HCT116 (cell line): Measurements from ENCODE around the gene POLR2A. TPM values are rescaled to one million over a fixed set of nuclear protein-coding genes. Genes with fewer than 3 reads are reported as not detected.

Experiments
- ATAC-seq: fragments of 200-7000 bp; cut with Tn5 transposase; 2 replicates; pipeline ENCODE4 v1.9.1; 2020; ENCODE audit warnings: mild to moderate bottlenecking, moderate library complexity
- BruUV-seq: library from RNA; stranded (reverse); fragments of 400-500 nt; replicated peaks from 2 replicates; lab custom pipeline; 2021; lab: Mats Ljungman, UMichigan
- CTCF ChIA-PET: fragments of 300-600 bp; sonication (Branson Sonifier 250); formaldehyde crosslinking; loops from one replicate; lab custom pipeline; 2021; ENCODE audit warnings: antibody characterized with exemption; lab: Charles Lee
- POLR2A ChIA-PET: fragments of 300-600, 350-600 bp; sonication (Branson Sonifier 250); formaldehyde crosslinking; loops from one replicate; lab custom pipeline; 2021; ENCODE audit warnings: antibody characterized with exemption; lab: Charles Lee
- RAD21 ChIA-PET, 2 experiments: fragments of 300-600 bp; sonication (Branson Sonifier 250); formaldehyde crosslinking; loops; one replicate each; lab custom pipeline; 2023; ENCODE audit warnings: low total read pairs in 2 of 2; ENCODE audit not compliant: uncharacterized antibody in 2 of 2, unreplicated experiment in 2 of 2, low non-redundant PET in 1 of 2; lab: Charles Lee
- DNase-seq: peaks from one replicate; pipeline ENCODE4 v3.0.0-alpha.2; 2010; ENCODE audit warnings: low read depth, low spot score
- H2AFZ ChIP-seq: fragments of 200-600 bp; shearing (Covaris generic), sonication (generic); 2 replicates; pipeline ENCODE4 v1.6.1; 2017; ENCODE audit warnings: low read depth, mixed run types, mixed read lengths, antibody characterized with exemption, low read length; ENCODE audit not compliant: poor library complexity, severe bottlenecking
- H3K27ac ChIP-seq: 2 replicates; pipeline ENCODE4 v1.5.1; 2012; ENCODE audit warnings: low read depth, low read length
- H3K27me3 ChIP-seq: fragments of 200-600 bp; sonication (generic); 2 replicates; pipeline ENCODE4 v1.6.1; 2016; ENCODE audit warnings: mixed run types, low read length, mixed read lengths; ENCODE audit not compliant: insufficient read depth
- H3K36me3 ChIP-seq, 2 experiments: fragments of 200-500 bp in 1 of 2; fragments of 200-600 bp in 1 of 2; sonication (Bioruptor generic) in 1 of 2; sonication (generic) in 1 of 2; 2 replicates each; pipeline versions ENCODE4 v1.5.1 to v1.6.1; 2014 to 2016; ENCODE audit warnings: low read length in 2 of 2, inconsistent platforms in 1 of 2, mixed read lengths in 1 of 2, mixed run types in 1 of 2; ENCODE audit not compliant: insufficient read depth in 2 of 2, control insufficient read depth in 1 of 2
- H3K4me1 ChIP-seq, 2 experiments: fragments of 200-600 bp in 1 of 2; sonication (generic) in 1 of 2; 2 replicates each; pipeline versions ENCODE4 v1.5.1 to v1.6.1; 2012 to 2017; ENCODE audit warnings: low read length in 2 of 2, inconsistent platforms in 1 of 2, mild to moderate bottlenecking in 1 of 2, mixed read lengths in 1 of 2, mixed run types in 1 of 2, moderate library complexity in 1 of 2; ENCODE audit not compliant: insufficient read depth in 2 of 2, control insufficient read depth in 1 of 2
- H3K4me2 ChIP-seq: fragments of 200-600 bp; sonication (generic); 2 replicates; pipeline ENCODE4 v1.6.1; 2017; ENCODE audit warnings: mixed run types, low read length, mixed read lengths
- H3K4me3 ChIP-seq, 2 experiments: fragments of 200-600 bp in 1 of 2; sonication (generic) in 1 of 2; replicated peaks in 1 of 2; 2 replicates each; pipeline ENCODE4 v1.5.1; 2011 to 2016; ENCODE audit warnings: low read length in 2 of 2, control low read depth in 1 of 2, low read depth in 1 of 2, mild to moderate bottlenecking in 1 of 2, mixed read lengths in 1 of 2, mixed run types in 1 of 2
- H3K79me2 ChIP-seq: fragments of 200-600 bp; sonication (generic); 2 replicates; pipeline ENCODE4 v1.6.1; 2017; ENCODE audit warnings: mild to moderate bottlenecking, mixed run types, low read length, moderate library complexity, mixed read lengths; ENCODE audit not compliant: insufficient read depth
- H3K9ac ChIP-seq: fragments of 200-600 bp; sonication (generic); 2 replicates; pipeline ENCODE4 v1.6.1; 2016; ENCODE audit warnings: low read length, mixed read lengths
- H3K9me2 ChIP-seq: fragments of 200-600 bp; sonication (generic), shearing (Covaris generic); 2 replicates; pipeline ENCODE4 v1.6.1; 2017; ENCODE audit warnings: mixed run types, mild to moderate bottlenecking, moderate library complexity; ENCODE audit not compliant: insufficient read depth
- H3K9me3 ChIP-seq, 2 experiments: fragments of 200-500 bp in 1 of 2; fragments of 200-600 bp in 1 of 2; sonication (Bioruptor generic) in 1 of 2; sonication (generic) in 1 of 2; 2 replicates each; pipeline ENCODE4 v1.6.1; 2014 to 2017; ENCODE audit warnings: low read length in 2 of 2, mixed read lengths in 2 of 2, inconsistent platforms in 1 of 2, low read depth in 1 of 2, mild to moderate bottlenecking in 1 of 2, mixed run types in 1 of 2, moderate library complexity in 1 of 2; ENCODE audit not compliant: control insufficient read depth in 1 of 2, insufficient read depth in 1 of 2
- H4K20me1 ChIP-seq: fragments of 200-600 bp; sonication (generic), shearing (Covaris generic); 2 replicates; pipeline ENCODE4 v1.6.1; 2017; ENCODE audit warnings: mixed run types, mild to moderate bottlenecking, moderate library complexity; ENCODE audit not compliant: insufficient read depth
- CBX3 ChIP-seq: IDR thresholded peaks from 2 replicates; pipeline ENCODE4 v1.6.1; 2012; ENCODE audit warnings: low read depth
- EGR1 ChIP-seq: IDR thresholded peaks from 2 replicates; pipeline ENCODE4 v1.6.1; 2012; ENCODE audit warnings: low read depth
- EZH2 ChIP-seq: fragments of 200-600 bp; sonication (generic); IDR thresholded peaks from 2 replicates; pipeline ENCODE4 v1.6.1; 2017; ENCODE audit warnings: antibody characterized with exemption, mixed run types
- EZH2phosphoT487 ChIP-seq: fragments of 200-600 bp; IDR thresholded peaks from 2 replicates; pipeline ENCODE4 v1.6.1; 2018; ENCODE audit warnings: antibody characterized with exemption, borderline replicate concordance
- FOSL1 ChIP-seq: IDR thresholded peaks from 2 replicates; pipeline ENCODE4 v1.6.1; 2012; ENCODE audit warnings: low read depth
- POLR2A ChIP-seq: IDR thresholded peaks from 2 replicates; pipeline ENCODE4 v1.7.0; 2011; ENCODE audit warnings: borderline replicate concordance; ENCODE audit not compliant: insufficient read depth, insufficient read length; ENCODE audit errors: extremely low read depth
- RAD21 ChIP-seq: IDR thresholded peaks from 2 replicates; pipeline ENCODE4 v1.6.1; 2012; ENCODE audit warnings: low read depth, mild to moderate bottlenecking
- SIN3A ChIP-seq: IDR thresholded peaks from 2 replicates; pipeline ENCODE4 v1.6.1; 2012; ENCODE audit warnings: low read depth
- YY1 ChIP-seq: IDR thresholded peaks from 2 replicates; pipeline ENCODE4 v1.6.1; 2011; ENCODE audit warnings: low read length, low read depth, moderate library complexity, mild to moderate bottlenecking; ENCODE audit not compliant: insufficient replicate concordance; ENCODE audit errors: extremely low read depth
- intact Hi-C: fragments of 100-400 bp; cut with micrococcal nuclease; formaldehyde crosslinking; loops from 2 replicates; pipeline ENCODE4 v1.10.0; 2022
- total RNA-seq: library from RNA; stranded (reverse); gene quantifications from one replicate; pipeline ENCODE4 v1.2.1, GENCODE V29; 2021; ENCODE audit not compliant: unreplicated experiment
- TF ChIP-seq, protein P1 (sequence below): IDR thresholded peaks from 2 replicates; pipeline ENCODE4 v1.6.1; 2012
- TF ChIP-seq, protein P2 (sequence below), 3 experiments: fragments of 200-600 bp in 1 of 3; sonication (generic) in 1 of 3; IDR thresholded peaks in 2 of 3; conservative IDR thresholded peaks in 1 of 3; 2 replicates each; pipeline ENCODE4 v1.5.1; 2012 to 2017; ENCODE audit warnings: low read depth in 2 of 3, low read length in 2 of 3, antibody characterized with exemption in 1 of 3, borderline replicate concordance in 1 of 3, control low read depth in 1 of 3, mild to moderate bottlenecking in 1 of 3, mixed read lengths in 1 of 3, mixed run types in 1 of 3, moderate library complexity in 1 of 3; ENCODE audit not compliant: insufficient read depth in 1 of 3

POLR2A gene
- total RNA-seq, 1 experiment from 2014 or later = 205 TPM

DNA sequence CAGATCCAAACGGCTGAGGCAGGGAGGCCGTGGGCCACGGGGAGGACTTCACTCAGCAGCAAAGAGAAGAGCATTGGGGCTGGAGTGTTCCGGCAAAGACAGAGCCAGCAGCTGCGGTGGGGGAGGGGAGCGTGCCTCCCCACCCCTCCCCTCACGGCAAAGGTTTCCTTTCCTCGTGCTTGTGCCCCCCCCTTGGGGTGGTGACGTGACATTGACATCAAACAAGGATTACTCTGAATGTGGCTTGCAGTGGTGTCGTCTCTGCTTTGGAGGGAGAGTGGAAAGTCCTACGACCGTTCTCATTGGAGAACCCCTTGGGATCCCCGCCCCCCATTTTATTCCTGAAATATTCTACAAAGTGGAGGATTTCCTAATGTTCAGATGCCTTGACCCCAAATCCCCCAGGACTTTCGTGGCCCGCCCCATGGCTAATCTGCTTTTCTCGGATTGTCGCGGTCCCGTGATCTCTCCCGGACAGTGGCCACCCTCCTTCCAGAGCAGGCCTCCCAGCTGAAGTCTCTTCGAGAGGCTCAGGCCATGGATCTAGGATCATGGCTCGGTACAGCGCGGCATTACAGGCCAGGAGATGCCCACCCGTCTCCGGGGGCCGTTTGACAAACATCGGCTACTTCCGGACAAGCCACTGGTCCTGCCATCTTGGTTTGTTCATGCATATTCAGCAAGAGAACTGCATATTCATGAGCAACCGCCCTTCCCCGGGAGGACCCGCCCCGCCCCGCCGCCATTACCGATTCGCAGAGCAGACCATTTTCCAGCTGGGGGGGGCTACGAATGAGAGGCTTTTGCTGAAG, 705 bp upstream of the POLR2A start:
- peak overlapping the region; percentile 95 to 100 for H3K4me3 ChIP-seq
- peak overlapping the region; percentile 100 for H3K9ac ChIP-seq
- CTCF ChIA-PET = no interaction called here
- no peaks in the 10 kb centered on the region for H3K9me3 ChIP-seq
- intact Hi-C loops = loop anchor here (2.0 to 10.0 kb wide), 4 partner anchors 39 to 133 kb away; partner anchors contain the start of genes CHRNB1 and SENP3
- H3K36me3 ChIP-seq = peaks cover 2 to 19% of the 10 kb centered on the region in 2 experiments; a peak in 2 of 4 replicates
- peak; percentile 68 for ATAC-seq
- POLR2A ChIA-PET = interaction anchor here (0.8 to 2.3 kb wide), 7 partner anchors 8 to 144 kb away, joined by 3 to 11 read pairs (median 5); partner anchors contain the start of genes SAT2, TMEM102 and TMEM256
- peaks cover 13 to 56% of the 10 kb centered on the region in 2 experiments; a peak in 3 of 4 replicates for H3K4me1 ChIP-seq
- H4K20me1 ChIP-seq = peaks cover 24% of the 10 kb centered on the region; the same call in 1 of the 2 replicates
- peak overlapping the region; percentile 74 for H2AFZ ChIP-seq
- H3K9me2 ChIP-seq = no peaks in the 10 kb centered on the region
- H3K27me3 ChIP-seq = no peaks in the 10 kb centered on the region
- no peak for TF ChIP-seq EZH2
- TF ChIP-seq YY1 = peak; percentile 90
- peak; percentile 19 for TF ChIP-seq POLR2A
- TF ChIP-seq FOSL1 = no peak
- TF ChIP-seq EZH2phosphoT487 = no peak
- TF ChIP-seq, all 23 proteins: peak for 2
- DNase-seq = peak; percentile 79
- Histone ChIP-seq H3K27ac (peak overlapping the region; percentile 87), H3K4me2 (peak overlapping the region; percentile 100), H3K79me2 (peaks cover 43% of the 10 kb centered on the region)
- RAD21 ChIA-PET = no interaction called here
- BruUV-seq = TSS peak; percentile 91

DNA sequence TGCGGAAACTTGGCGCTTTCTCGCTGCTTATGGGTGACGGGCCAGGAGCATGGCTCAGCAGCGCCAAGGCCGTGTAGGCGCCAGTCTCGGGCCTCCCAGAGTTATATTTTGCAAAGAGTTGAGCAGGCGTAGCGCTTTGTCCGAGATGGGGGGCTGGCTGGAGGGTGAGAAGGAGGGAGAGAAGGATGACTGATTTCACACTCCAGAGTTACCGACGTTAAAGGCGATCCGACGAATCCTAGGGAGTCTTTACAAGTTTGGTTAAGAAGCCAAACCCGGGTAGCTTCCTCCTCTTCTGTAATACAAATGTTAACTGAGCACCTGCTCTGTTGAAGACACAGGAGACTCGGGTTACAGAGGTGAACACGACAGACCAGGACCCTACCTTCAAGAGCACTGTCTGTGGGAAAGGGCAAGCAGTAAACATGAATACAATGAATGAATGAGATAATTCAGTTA, 782 bp downstream of the POLR2A start:
- intact Hi-C loops = loop anchor here (2.0 to 10.0 kb wide), 4 partner anchors 40 to 134 kb away; partner anchors contain the start of genes CHRNB1 and SENP3
- CTCF ChIA-PET = interaction anchor here (1.6 kb wide), 1 partner anchor 75 kb away, joined by 3 read pairs; no protein-coding TSS in a partner anchor

More for the DNA sequence above, 782 bp downstream of the POLR2A start:
- H3K4me2 ChIP-seq = peak overlapping the region; percentile 100
- no peaks in the 10 kb centered on the region for H3K9me3 ChIP-seq
- no peaks in the 10 kb centered on the region for H3K27me3 ChIP-seq
- peaks cover 36% of the 10 kb centered on the region; the same call in 1 of the 2 replicates for H4K20me1 ChIP-seq
- TF ChIP-seq SIN3A (no peak), CBX3 (0 out of 2 replicates have a peak, but pooled peaks have one; percentile 17), YY1 (no peak), RAD21 (no peak), EGR1 (no peak)
- TF ChIP-seq, protein P1, sequence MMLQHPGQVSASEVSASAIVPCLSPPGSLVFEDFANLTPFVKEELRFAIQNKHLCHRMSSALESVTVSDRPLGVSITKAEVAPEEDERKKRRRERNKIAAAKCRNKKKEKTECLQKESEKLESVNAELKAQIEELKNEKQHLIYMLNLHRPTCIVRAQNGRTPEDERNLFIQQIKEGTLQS = no peak
- TF ChIP-seq, protein P2, sequence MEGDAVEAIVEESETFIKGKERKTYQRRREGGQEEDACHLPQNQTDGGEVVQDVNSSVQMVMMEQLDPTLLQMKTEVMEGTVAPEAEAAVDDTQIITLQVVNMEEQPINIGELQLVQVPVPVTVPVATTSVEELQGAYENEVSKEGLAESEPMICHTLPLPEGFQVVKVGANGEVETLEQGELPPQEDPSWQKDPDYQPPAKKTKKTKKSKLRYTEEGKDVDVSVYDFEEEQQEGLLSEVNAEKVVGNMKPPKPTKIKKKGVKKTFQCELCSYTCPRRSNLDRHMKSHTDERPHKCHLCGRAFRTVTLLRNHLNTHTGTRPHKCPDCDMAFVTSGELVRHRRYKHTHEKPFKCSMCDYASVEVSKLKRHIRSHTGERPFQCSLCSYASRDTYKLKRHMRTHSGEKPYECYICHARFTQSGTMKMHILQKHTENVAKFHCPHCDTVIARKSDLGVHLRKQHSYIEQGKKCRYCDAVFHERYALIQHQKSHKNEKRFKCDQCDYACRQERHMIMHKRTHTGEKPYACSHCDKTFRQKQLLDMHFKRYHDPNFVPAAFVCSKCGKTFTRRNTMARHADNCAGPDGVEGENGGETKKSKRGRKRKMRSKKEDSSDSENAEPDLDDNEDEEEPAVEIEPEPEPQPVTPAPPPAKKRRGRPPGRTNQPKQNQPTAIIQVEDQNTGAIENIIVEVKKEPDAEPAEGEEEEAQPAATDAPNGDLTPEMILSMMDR (IDR thresholded peaks at IDR 0.05 in 2 of 3, conservative IDR thresholded peaks at IDR 0.05 in 1 of 3; ENCODE audit: borderline replicate concordance in 1 of 3, insufficient read depth in 1 of 3, low read depth in 2 of 3, low read length in 2 of 3) = 0 out of 6 replicates have a peak, but pooled peaks of 1 of the 3 experiments have one; percentile 1
- H3K4me3 ChIP-seq = peak overlapping the region; percentile 95 to 100
- H3K4me1 ChIP-seq = peaks cover 12 to 48% of the 10 kb centered on the region in 2 experiments; a peak in 3 of 4 replicates
- BruUV-seq = TSS peak; percentile 47
- H3K79me2 ChIP-seq = peaks cover 54% of the 10 kb centered on the region
- peak overlapping the region; percentile 100 for H3K9ac ChIP-seq
- POLR2A ChIA-PET = interaction anchor here (0.7 to 2.3 kb wide), 7 partner anchors 9 to 221 kb away, joined by 3 to 11 read pairs (median 5); partner anchors contain the start of genes TMEM102 and TMEM256
- DNase-seq (no peak), ATAC-seq (no peak)
- H2AFZ ChIP-seq = no peak overlapping the region
- H3K36me3 ChIP-seq = peaks cover 2 to 23% of the 10 kb centered on the region in 2 experiments; a peak in 2 of 4 replicates
- H3K9me2 ChIP-seq = no peaks in the 10 kb centered on the region
- H3K27ac ChIP-seq = peak overlapping the region; percentile 87
- RAD21 ChIA-PET = no interaction called here
